ENCODE data around the gene ZNF415.

The ZNF415 gene

GRCh38 chr19:53157626-53158025 lies 24.9 kb upstream of the ZNF415 start:
- Histone ChIP-seq H2AFZ (ENCODE audit: low read depth, low read length) (no peak overlapping the region), H3K9ac (ENCODE audit: low read length) (no peak overlapping the region), H3K4me2 (ENCODE audit: low read length) (no peak overlapping the region), H3K79me2 (ENCODE audit: low read length) (no peaks in the 10 kb centered on the region), H3K36me3 (replicated peaks; ENCODE audit: low read depth, low read length) (no peaks in the 10 kb centered on the region), H3K4me1 (ENCODE audit: low read length) (no peaks in the 10 kb centered on the region), H3K4me3 (ENCODE audit: low read length) (no peak overlapping the region), H3K9me3 (ENCODE audit: insufficient read depth, low read length) (no peaks in the 10 kb centered on the region), H3K27me3 (ENCODE audit: low read depth, low read length) (no peaks in the 10 kb centered on the region), H4K20me1 (ENCODE audit: insufficient read depth, low read length) (no peaks in the 10 kb centered on the region), H3K27ac (ENCODE audit: low read length) (no peak overlapping the region)
- TF ChIP-seq, protein P1, sequence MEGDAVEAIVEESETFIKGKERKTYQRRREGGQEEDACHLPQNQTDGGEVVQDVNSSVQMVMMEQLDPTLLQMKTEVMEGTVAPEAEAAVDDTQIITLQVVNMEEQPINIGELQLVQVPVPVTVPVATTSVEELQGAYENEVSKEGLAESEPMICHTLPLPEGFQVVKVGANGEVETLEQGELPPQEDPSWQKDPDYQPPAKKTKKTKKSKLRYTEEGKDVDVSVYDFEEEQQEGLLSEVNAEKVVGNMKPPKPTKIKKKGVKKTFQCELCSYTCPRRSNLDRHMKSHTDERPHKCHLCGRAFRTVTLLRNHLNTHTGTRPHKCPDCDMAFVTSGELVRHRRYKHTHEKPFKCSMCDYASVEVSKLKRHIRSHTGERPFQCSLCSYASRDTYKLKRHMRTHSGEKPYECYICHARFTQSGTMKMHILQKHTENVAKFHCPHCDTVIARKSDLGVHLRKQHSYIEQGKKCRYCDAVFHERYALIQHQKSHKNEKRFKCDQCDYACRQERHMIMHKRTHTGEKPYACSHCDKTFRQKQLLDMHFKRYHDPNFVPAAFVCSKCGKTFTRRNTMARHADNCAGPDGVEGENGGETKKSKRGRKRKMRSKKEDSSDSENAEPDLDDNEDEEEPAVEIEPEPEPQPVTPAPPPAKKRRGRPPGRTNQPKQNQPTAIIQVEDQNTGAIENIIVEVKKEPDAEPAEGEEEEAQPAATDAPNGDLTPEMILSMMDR (IDR thresholded peaks at IDR 0.05; ENCODE audit: low read depth, low read length), result no peak
- TF ChIP-seq EZH2phosphoT487 (IDR thresholded peaks at IDR 0.05; ENCODE audit: low read depth), result no peak

GRCh38 chr19:53156850-53157249 lies 24.1 kb upstream of the ZNF415 start:
- Histone ChIP-seq H2AFZ (ENCODE audit: low read depth, low read length) (no peak overlapping the region), H3K4me3 (ENCODE audit: low read length) (no peak overlapping the region), H3K9ac (ENCODE audit: low read length) (no peak overlapping the region), H3K27me3 (ENCODE audit: low read depth, low read length) (no peaks in the 10 kb centered on the region), H3K4me1 (ENCODE audit: low read length) (no peaks in the 10 kb centered on the region), H3K9me3 (ENCODE audit: insufficient read depth, low read length) (no peaks in the 10 kb centered on the region), H3K36me3 (replicated peaks; ENCODE audit: low read depth, low read length) (no peaks in the 10 kb centered on the region), H3K27ac (ENCODE audit: low read length) (no peak overlapping the region), H3K79me2 (ENCODE audit: low read length) (no peaks in the 10 kb centered on the region), H4K20me1 (ENCODE audit: insufficient read depth, low read length) (no peaks in the 10 kb centered on the region), H3K4me2 (ENCODE audit: low read length) (no peak overlapping the region)
- TF ChIP-seq EZH2phosphoT487 (IDR thresholded peaks at IDR 0.05; ENCODE audit: low read depth), result no peak
- TF ChIP-seq, protein P1 (IDR thresholded peaks at IDR 0.05; ENCODE audit: low read depth, low read length), result no peak

DNA sequence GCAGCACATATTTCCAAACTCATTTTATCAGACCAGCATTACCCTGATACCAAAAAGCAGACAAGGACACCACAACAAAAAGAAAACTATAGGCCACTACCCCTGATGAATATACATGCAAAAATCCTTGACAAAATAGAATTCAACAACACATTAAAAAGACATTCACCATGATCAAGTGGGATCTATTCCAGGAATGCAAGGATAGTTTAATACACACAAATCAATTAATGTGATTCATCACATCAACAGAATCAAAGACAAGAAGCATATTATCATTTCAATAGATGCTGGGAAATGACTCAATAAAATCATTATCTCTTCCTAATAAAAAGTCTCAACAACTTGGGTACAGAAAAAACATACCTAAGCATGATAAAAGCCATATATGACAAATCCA lies 14.9 kb upstream of the ZNF415 start:
- Histone ChIP-seq H3K4me3 (ENCODE audit: low read length) (no peak overlapping the region), H3K4me2 (ENCODE audit: low read length) (no peak overlapping the region), H3K27ac (ENCODE audit: low read length) (no peak overlapping the region), H3K36me3 (replicated peaks; ENCODE audit: low read depth, low read length) (no peaks in the 10 kb centered on the region), H3K4me1 (ENCODE audit: low read length) (no peaks in the 10 kb centered on the region), H3K9me3 (ENCODE audit: insufficient read depth, low read length) (peaks cover 4% of the 10 kb centered on the region; the same call in 1 of the 2 replicates), H2AFZ (ENCODE audit: low read depth, low read length) (no peak overlapping the region), H3K9ac (ENCODE audit: low read length) (no peak overlapping the region), H3K79me2 (ENCODE audit: low read length) (no peaks in the 10 kb centered on the region), H3K27me3 (ENCODE audit: low read depth, low read length) (no peaks in the 10 kb centered on the region), H4K20me1 (ENCODE audit: insufficient read depth, low read length) (no peaks in the 10 kb centered on the region)
- TF ChIP-seq, protein P1 (IDR thresholded peaks at IDR 0.05; ENCODE audit: low read depth, low read length), result no peak

DNA sequence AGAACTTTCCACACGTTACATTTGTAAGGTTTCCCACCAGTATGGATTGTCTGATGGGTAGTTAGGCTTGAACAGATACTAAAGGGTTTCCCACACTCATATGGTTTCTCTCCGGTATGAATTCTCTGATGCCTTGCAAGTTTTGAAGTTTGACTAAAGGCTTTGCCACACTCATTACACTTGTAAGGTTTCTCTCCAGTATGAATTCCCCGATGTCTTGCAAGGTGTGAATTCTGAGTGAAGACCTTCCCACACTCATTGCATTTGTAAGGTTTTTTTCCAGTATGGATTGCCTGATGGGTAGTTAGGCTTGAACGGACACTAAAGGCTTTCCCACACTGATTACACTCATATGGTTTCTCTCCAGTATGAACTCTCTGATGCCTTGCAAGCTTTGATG lies 7.6 kb upstream of the ZNF415 start:
- Histone ChIP-seq H3K27me3 (ENCODE audit: low read depth, low read length) (no peaks in the 10 kb centered on the region), H3K9ac (ENCODE audit: low read length) (no peak overlapping the region), H3K4me2 (ENCODE audit: low read length) (no peak overlapping the region), H3K4me1 (ENCODE audit: low read length) (no peaks in the 10 kb centered on the region), H4K20me1 (ENCODE audit: insufficient read depth, low read length) (no peaks in the 10 kb centered on the region), H3K79me2 (ENCODE audit: low read length) (no peaks in the 10 kb centered on the region), H3K36me3 (replicated peaks; ENCODE audit: low read depth, low read length) (no peaks in the 10 kb centered on the region), H3K4me3 (ENCODE audit: low read length) (no peak overlapping the region), H3K9me3 (ENCODE audit: insufficient read depth, low read length) (peaks cover 11% of the 10 kb centered on the region; the same call in 1 of the 2 replicates), H3K27ac (ENCODE audit: low read length) (no peak overlapping the region), H2AFZ (ENCODE audit: low read depth, low read length) (no peak overlapping the region)
- TF ChIP-seq EZH2phosphoT487 (IDR thresholded peaks at IDR 0.05; ENCODE audit: low read depth), result no peak
- TF ChIP-seq, protein P1 (IDR thresholded peaks at IDR 0.05; ENCODE audit: low read depth, low read length), result no peak
